ENCODE results near the gene TRMT10A.

- TF ChIP-seq CTCF (IDR thresholded peaks at IDR 0.05; ENCODE audit: insufficient read depth, low read length), result no peak
- TF ChIP-seq POLR2AphosphoS5 (IDR thresholded peaks at IDR 0.05; ENCODE audit: low read depth), result no peak
- TF ChIP-seq REST (IDR thresholded peaks at IDR 0.05; ENCODE audit: insufficient replicate concordance, low read depth), result no peak
- TF ChIP-seq SPI1 (IDR thresholded peaks at IDR 0.05; ENCODE audit: borderline replicate concordance, low read depth), result no peak
- no peak for TF ChIP-seq GABPA (IDR thresholded peaks at IDR 0.05; ENCODE audit: low read depth)
Observed at GRCh38 chr4:99612704-99613103, 48.9 kb upstream of the TRMT10A start.

All from HL-60 (cell line).